Breast epithelium (tissue), 3 donors: ENCODE measurements around the gene UNK.

Experiments
- POLR2A ChIP-seq: fragments of 450-650 bp; IDR thresholded peaks from one replicate; pipeline ENCODE4 v1.6.1; 2016; ENCODE audit warnings: antibody characterized with exemption, mild to moderate bottlenecking, moderate library complexity
- POLR2AphosphoS5 ChIP-seq, 3 donors: sonication (generic); formaldehyde crosslinking; IDR thresholded peaks; one replicate each; pipeline ENCODE4 v1.6.1; 2017; ENCODE audit warnings: antibody characterized with exemption in 3 of 3
- TF ChIP-seq, protein P1 (sequence below), 3 donors: fragments of 450-650 bp; IDR thresholded peaks; one replicate each; pipeline ENCODE4 v1.5.1; 2016 to 2017; ENCODE audit warnings: antibody characterized with exemption in 3 of 3, mild to moderate bottlenecking in 3 of 3, moderate library complexity in 3 of 3

GRCh38 chr17:75822800-75823166, 38.2 kb downstream of the UNK start:
- TF ChIP-seq, protein P1, sequence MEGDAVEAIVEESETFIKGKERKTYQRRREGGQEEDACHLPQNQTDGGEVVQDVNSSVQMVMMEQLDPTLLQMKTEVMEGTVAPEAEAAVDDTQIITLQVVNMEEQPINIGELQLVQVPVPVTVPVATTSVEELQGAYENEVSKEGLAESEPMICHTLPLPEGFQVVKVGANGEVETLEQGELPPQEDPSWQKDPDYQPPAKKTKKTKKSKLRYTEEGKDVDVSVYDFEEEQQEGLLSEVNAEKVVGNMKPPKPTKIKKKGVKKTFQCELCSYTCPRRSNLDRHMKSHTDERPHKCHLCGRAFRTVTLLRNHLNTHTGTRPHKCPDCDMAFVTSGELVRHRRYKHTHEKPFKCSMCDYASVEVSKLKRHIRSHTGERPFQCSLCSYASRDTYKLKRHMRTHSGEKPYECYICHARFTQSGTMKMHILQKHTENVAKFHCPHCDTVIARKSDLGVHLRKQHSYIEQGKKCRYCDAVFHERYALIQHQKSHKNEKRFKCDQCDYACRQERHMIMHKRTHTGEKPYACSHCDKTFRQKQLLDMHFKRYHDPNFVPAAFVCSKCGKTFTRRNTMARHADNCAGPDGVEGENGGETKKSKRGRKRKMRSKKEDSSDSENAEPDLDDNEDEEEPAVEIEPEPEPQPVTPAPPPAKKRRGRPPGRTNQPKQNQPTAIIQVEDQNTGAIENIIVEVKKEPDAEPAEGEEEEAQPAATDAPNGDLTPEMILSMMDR (IDR thresholded peaks at IDR 0.05), result no peak
- no peak for TF ChIP-seq POLR2A
- TF ChIP-seq POLR2AphosphoS5 (IDR thresholded peaks at IDR 0.05), result no peak
